ENCODE results near the gene TSTD2. TPM values are rescaled to one million over a fixed set of nuclear protein-coding genes. Genes with fewer than 3 reads are reported as not detected.

TSTD2 gene
- total RNA-seq, 3 donors from 2014 or later: 18.8 to 28.2 (median 26.6) TPM

DNA sequence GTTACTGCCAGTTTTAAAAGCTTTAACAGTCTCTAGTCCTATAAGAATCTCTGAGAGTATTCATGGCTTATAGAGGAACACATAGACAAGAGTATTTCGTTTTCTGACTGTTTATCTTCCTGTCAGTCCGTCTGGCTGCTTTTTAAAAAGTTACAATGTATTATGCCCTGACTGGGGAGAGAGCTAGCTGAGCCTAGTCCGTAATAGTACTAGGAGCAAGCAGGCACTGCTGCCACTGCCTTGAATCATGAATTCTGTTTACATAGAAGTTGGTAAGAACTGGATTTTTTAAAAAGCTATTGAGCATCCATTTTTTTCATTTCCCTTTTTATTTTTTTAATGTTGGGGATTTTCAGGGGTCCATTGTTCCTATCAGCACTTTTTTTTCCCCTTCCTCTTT, 37.4 kb upstream of the TSTD2 start:
- Histone ChIP-seq H3K4me1 (ENCODE audit: low read depth) (no peaks in the 10 kb centered on the region), H3K36me3 (ENCODE audit: low read depth) (peaks cover 3% of the 10 kb centered on the region), H3K4me3 (no peak overlapping the region), H3K9me3 (no peaks in the 10 kb centered on the region)
- TF ChIP-seq, protein P1, sequence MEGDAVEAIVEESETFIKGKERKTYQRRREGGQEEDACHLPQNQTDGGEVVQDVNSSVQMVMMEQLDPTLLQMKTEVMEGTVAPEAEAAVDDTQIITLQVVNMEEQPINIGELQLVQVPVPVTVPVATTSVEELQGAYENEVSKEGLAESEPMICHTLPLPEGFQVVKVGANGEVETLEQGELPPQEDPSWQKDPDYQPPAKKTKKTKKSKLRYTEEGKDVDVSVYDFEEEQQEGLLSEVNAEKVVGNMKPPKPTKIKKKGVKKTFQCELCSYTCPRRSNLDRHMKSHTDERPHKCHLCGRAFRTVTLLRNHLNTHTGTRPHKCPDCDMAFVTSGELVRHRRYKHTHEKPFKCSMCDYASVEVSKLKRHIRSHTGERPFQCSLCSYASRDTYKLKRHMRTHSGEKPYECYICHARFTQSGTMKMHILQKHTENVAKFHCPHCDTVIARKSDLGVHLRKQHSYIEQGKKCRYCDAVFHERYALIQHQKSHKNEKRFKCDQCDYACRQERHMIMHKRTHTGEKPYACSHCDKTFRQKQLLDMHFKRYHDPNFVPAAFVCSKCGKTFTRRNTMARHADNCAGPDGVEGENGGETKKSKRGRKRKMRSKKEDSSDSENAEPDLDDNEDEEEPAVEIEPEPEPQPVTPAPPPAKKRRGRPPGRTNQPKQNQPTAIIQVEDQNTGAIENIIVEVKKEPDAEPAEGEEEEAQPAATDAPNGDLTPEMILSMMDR (IDR thresholded peaks at IDR 0.05): no peak
- intact Hi-C loops (cut with DNase I, micrococcal nuclease): no loop called here
- ATAC-seq (no peak), DNase-seq (no peak)

DNA sequence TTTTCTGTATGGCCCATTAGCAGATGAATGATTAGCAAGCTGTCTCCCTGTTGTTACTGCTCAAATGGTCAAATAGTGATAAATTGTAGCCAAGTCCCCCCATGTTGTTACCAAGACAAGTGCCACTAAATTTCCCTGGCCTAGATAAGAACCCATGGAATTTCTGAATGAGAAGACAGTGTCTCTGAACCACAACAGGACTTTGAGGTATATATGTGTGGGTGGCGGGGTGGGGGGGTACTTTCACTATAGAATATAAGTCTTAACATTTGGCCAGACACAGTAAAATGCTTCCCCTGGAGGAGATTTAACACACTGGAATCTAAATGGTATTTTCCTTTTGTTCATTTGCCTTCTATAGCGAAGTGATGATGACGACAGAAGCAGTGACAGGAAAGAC, 35.3 kb upstream of the TSTD2 start:
- intact Hi-C loops (cut with DNase I, micrococcal nuclease): no loop called here
- Histone ChIP-seq H3K4me3 (no peak overlapping the region), H3K9me3 (no peaks in the 10 kb centered on the region), H3K4me1 (ENCODE audit: low read depth) (no peaks in the 10 kb centered on the region), H3K36me3 (ENCODE audit: low read depth) (no peaks in the 10 kb centered on the region)
- DNase-seq: no peak
- no peak for ATAC-seq
- TF ChIP-seq, protein P1 (IDR thresholded peaks at IDR 0.05): no peak

DNA sequence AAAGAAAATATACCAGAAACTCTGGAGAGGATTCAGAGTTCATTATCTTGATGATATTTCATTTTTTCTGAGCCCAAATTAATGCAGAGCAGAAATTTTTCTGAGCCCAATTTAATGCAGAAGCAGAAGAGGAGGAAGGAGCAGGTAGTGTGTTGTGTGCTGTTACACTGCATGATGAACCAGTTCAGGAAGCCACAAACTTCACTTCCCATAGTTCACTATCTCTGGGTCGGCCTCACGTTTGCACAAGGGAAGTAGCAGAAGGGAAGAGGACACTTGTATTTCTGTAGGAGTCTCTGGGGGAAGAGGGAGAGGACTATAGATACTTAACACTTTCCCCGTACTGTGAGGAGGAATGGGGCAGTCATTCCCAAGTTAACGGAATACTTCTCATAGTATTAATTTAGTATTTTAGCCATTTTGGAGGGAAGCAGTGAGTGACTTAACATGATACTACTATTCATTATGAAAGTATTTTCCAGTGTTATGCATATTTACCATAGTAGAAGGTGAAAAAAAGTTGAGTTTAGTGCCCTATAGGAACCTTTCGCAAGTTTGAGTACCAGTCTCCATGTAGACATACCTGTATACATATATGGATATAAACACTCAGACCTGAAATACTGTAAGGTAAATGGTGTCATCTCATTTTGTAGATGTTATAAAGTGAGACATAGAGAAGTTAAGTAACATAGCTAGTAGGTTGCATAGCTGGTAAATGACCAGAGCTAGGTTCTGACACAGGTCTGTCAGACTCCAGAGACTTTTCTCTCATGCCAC, 33.9 kb upstream of the TSTD2 start:
- intact Hi-C loops (cut with DNase I, micrococcal nuclease): no loop called here
- no peak overlapping the region for H3K4me3 ChIP-seq
- DNase-seq (no peak), ATAC-seq (no peak)
- H3K4me1 ChIP-seq (ENCODE audit: low read depth): no peaks in the 10 kb centered on the region
- no peaks in the 10 kb centered on the region for H3K9me3 ChIP-seq
- H3K36me3 ChIP-seq (ENCODE audit: low read depth): peaks cover 6% of the 10 kb centered on the region
- TF ChIP-seq, protein P1 (IDR thresholded peaks at IDR 0.05): no peak

DNA sequence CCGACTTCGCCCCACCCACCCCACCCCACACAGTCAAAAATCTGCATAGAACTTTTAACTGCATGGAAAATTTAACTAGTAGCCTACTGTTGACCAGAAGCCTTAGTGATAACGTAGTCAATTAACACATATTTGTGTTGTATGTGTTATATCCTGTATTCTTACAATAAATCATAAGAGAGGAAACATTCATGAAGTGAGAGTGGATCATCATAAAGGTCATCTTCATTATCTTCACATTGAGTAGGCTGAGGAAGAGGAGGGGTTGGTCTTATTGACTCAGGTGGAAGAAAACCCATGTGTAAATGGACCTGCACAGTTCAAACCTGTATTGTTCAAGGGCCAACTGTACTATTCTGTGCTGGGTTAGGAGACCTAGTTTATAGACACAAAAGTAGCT, 32.6 kb upstream of the TSTD2 start:
- intact Hi-C loops (cut with DNase I, micrococcal nuclease): no loop called here
- H3K4me1 ChIP-seq (ENCODE audit: low read depth): no peaks in the 10 kb centered on the region
- ATAC-seq: no peak
- DNase-seq: no peak
- H3K9me3 ChIP-seq: no peaks in the 10 kb centered on the region
- H3K4me3 ChIP-seq: no peak overlapping the region
- TF ChIP-seq, protein P1 (IDR thresholded peaks at IDR 0.05): no peak
- peaks cover 6% of the 10 kb centered on the region for H3K36me3 ChIP-seq (ENCODE audit: low read depth)

DNA sequence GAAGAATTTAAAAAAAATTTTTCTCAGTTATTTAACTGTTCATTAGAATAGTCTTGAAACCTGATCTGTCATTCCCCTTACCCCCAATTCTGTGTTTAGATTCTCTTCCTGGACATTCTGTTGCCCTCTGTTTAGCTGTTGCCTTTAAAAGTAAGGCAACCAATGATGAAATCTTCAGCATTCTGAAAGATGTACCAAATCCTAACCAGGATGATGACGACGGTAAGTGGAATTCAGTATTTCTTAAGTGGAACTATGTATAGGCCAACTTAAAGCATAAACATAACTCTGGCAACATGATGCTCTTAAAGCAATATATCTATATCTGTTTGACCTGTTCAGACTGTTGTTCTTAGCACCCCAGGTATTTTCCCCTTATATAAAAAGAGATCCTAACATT, 27.7 kb upstream of the TSTD2 start:
- TF ChIP-seq, protein P1 (IDR thresholded peaks at IDR 0.05): no peak
- Histone ChIP-seq H3K4me3 (no peak overlapping the region), H3K4me1 (ENCODE audit: low read depth) (no peaks in the 10 kb centered on the region), H3K9me3 (no peaks in the 10 kb centered on the region), H3K36me3 (ENCODE audit: low read depth) (peaks cover 8% of the 10 kb centered on the region)
- intact Hi-C loops (cut with DNase I, micrococcal nuclease): no loop called here
- DNase-seq: no peak
- no peak for ATAC-seq

Data from mucosa of descending colon (tissue), 3 donors.